SJCRH30 (cell line): ENCODE results near the gene TMEM135. TPM values are rescaled to one million over a fixed set of nuclear protein-coding genes. Genes with fewer than 3 reads are reported as not detected.

Source experiments
- DNase-seq, 2 experiments: peaks; one replicate each; pipeline ENCODE4 v3.0.0-alpha.2; 2015 to 2020
- H3K27ac ChIP-seq: fragments of 250-450 bp; sonication (Bioruptor Pico); 2 replicates; pipeline ENCODE4 v1.5.1; 2020; ENCODE audit warnings: mild to moderate bottlenecking, moderate library complexity
- H3K27me3 ChIP-seq: fragments of 250-450 bp; sonication (Bioruptor Pico); 2 replicates; pipeline ENCODE4 v1.5.1; 2020; ENCODE audit warnings: mild to moderate bottlenecking, moderate library complexity
- H3K36me3 ChIP-seq: fragments of 250-450 bp; sonication (Bioruptor Pico); 2 replicates; pipeline ENCODE4 v1.5.1; 2020; ENCODE audit warnings: mild to moderate bottlenecking, moderate library complexity
- H3K4me1 ChIP-seq: fragments of 250-450 bp; sonication (Bioruptor Pico); 2 replicates; pipeline ENCODE4 v1.5.1; 2020; ENCODE audit warnings: mild to moderate bottlenecking, moderate library complexity
- H3K4me3 ChIP-seq: fragments of 250-450 bp; sonication (Bioruptor Pico); 2 replicates; pipeline ENCODE4 v1.5.1; 2020; ENCODE audit warnings: mild to moderate bottlenecking, moderate library complexity
- H3K9me3 ChIP-seq: fragments of 250-450 bp; sonication (Bioruptor Pico); replicated peaks from 2 replicates; pipeline ENCODE4 v1.5.1; 2020; ENCODE audit warnings: mild to moderate bottlenecking, moderate library complexity
- total RNA-seq: library from RNA; depleted of rRNA; stranded (reverse); fragments of >200 nt; shearing (Covaris generic); gene quantifications from 2 replicates; pipeline ENCODE4 v1.2.3, GENCODE V29; 2014

Gene TMEM135
- total RNA-seq, 1 experiment from 2014 or later = 35.3 TPM

DNA sequence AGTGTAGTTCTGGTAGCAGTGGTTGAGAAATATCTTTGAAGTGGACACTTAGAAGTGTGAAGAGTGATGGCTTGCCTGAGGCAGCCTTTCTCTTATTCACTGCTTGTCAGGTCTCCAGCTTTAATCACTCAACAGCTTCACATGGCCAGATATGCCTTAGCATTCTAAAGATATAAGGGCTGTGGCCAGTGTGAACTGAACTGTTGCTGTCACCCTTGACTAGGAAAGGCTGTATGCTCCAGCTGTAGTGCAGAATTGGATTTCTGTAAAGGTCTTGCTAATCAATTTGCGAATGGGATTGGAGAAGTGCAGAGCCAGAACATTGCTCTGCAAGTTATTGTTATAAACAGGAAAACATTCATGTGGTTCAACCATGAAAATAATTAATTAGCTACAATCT, 266.7 kb downstream of the TMEM135 start:
- Histone ChIP-seq H3K36me3 (no peaks in the 10 kb centered on the region), H3K4me3 (no peak overlapping the region), H3K27me3 (no peaks in the 10 kb centered on the region), H3K4me1 (peaks cover 14% of the 10 kb centered on the region), H3K27ac (no peak overlapping the region), H3K9me3 (no peaks in the 10 kb centered on the region)
- no peak for DNase-seq

- Histone ChIP-seq H3K27ac (no peak overlapping the region), H3K9me3 (no peaks in the 10 kb centered on the region), H3K4me1 (peaks cover 6% of the 10 kb centered on the region), H3K36me3 (no peaks in the 10 kb centered on the region), H3K27me3 (no peaks in the 10 kb centered on the region), H3K4me3 (no peak overlapping the region)
- DNase-seq = no peak
Observed at GRCh38 chr11:87306262-87306851, 268.6 kb downstream of the TMEM135 start.

DNA sequence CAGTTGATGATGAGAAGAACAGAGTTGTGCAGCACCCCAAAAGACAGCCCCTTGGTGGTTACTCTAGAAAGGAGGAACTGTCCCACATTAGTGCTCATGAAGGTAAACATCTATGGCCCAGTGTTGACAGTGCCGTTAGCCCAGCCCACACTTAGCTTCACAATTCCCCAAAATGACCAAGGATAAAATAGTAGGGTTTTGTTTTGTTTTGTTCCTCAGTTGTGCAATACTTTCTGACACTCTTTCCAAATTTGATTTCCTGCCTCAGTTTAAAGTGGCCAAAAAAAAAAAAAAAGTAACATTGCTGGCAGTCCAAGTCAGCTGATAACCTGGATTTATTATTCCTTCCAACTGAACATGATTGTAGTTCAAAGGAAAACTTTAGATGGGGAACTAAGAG, 269.4 kb downstream of the TMEM135 start:
- Histone ChIP-seq H3K36me3 (no peaks in the 10 kb centered on the region), H3K4me1 (no peaks in the 10 kb centered on the region), H3K4me3 (no peak overlapping the region), H3K9me3 (no peaks in the 10 kb centered on the region), H3K27me3 (no peaks in the 10 kb centered on the region), H3K27ac (no peak overlapping the region)
- no peak for DNase-seq

DNA sequence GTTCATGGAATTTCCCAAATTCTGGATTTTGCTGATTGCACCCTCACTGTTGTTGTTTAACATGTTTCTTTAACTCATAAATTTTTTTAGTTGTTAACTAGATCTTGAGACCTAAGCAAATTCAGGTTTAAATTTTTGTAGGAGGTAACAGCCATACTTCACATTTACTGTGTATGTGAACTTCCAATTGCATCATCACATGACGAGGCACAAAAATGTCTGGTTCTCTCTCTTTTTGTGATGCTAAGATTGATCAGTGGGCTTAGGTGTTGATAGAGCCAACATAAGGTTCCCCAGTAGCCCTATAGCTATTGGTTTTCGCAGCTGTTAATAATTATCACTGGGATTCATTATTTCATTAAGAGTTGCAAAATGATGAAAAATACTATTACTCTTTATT, 277.5 kb downstream of the TMEM135 start:
- no peaks in the 10 kb centered on the region for H3K4me1 ChIP-seq
- no peaks in the 10 kb centered on the region for H3K27me3 ChIP-seq
- no peaks in the 10 kb centered on the region for H3K9me3 ChIP-seq
- no peaks in the 10 kb centered on the region for H3K36me3 ChIP-seq
- H3K27ac ChIP-seq = no peak overlapping the region
- DNase-seq = no peak
- H3K4me3 ChIP-seq = no peak overlapping the region

DNA sequence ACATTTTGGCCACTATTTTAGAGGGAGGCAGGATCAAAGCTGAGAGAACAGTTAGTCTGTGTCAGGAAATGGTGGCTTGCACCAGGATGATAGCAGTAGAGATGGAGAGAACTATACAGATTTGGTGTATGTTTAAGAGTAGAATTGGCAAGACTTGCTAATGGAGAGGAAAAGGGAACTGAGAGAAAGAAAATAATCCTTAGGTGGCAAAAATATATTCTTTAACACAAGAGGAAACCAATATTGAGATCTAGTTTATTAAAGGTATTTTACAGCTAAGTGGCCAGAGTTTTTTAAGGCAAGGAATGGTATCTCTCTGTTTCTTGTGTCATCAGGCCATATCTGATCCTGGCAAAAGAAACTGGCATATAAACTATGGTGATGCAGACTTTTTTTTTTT, 278.8 kb downstream of the TMEM135 start:
- no peaks in the 10 kb centered on the region for H3K4me1 ChIP-seq
- H3K4me3 ChIP-seq = no peak overlapping the region
- no peak for DNase-seq

DNA sequence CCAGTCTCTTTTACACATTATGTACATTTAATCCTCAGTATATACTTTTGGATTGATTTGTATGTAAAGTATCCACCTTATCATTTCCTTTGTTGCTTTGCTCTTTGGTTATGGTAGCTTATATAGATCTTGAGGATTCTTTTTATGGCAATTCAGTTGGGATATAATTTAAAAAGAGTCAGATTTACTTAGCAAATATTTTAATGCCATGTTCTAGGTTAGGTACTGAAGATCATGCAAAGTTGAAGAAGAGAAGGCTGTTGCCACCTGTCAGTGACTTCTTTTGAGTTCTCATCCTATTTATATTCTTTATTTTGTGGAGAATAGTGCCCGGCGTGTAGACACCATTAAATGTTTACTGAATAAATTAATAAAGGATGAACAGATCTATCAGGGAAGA, 279.7 kb downstream of the TMEM135 start:
- H3K27me3 ChIP-seq = no peaks in the 10 kb centered on the region
- H3K27ac ChIP-seq = no peak overlapping the region
- no peak overlapping the region for H3K4me3 ChIP-seq
- H3K36me3 ChIP-seq = no peaks in the 10 kb centered on the region
- H3K9me3 ChIP-seq = no peaks in the 10 kb centered on the region
- DNase-seq = no peak
- H3K4me1 ChIP-seq = no peaks in the 10 kb centered on the region

More for the DNA sequence above, 278.8 kb downstream of the TMEM135 start:
- no peaks in the 10 kb centered on the region for H3K36me3 ChIP-seq
- no peak overlapping the region for H3K27ac ChIP-seq
- H3K27me3 ChIP-seq = no peaks in the 10 kb centered on the region
- H3K9me3 ChIP-seq = no peaks in the 10 kb centered on the region

- no peak overlapping the region for H3K27ac ChIP-seq
- H3K27me3 ChIP-seq = no peaks in the 10 kb centered on the region
- H3K36me3 ChIP-seq = no peaks in the 10 kb centered on the region
- H3K4me1 ChIP-seq = no peaks in the 10 kb centered on the region
- no peaks in the 10 kb centered on the region for H3K9me3 ChIP-seq
- H3K4me3 ChIP-seq = no peak overlapping the region
- DNase-seq = no peak
Observed at GRCh38 chr11:87320123-87320522, 282.4 kb downstream of the TMEM135 start.

DNA sequence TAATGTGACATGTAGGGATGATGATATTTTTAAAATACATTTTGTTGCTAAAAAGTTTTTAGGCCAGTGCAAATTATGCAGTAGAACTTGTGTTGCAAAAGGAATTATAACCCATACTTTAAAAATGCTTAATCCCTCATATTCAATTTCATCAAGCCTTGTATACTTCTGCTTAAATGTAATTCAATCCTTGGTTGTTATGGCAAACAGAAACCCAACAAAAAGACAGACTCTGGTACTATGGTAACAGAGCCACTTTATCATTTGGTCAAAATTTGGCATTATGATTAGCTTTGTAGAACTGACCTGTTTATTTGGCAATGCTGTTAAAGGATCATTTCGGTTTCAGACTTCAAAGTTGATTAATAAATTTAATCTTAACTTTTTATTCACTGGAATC, 284.8 kb downstream of the TMEM135 start:
- H3K36me3 ChIP-seq = no peaks in the 10 kb centered on the region
- peak in 1 of 2 experiments; percentile 18 for DNase-seq

DNA sequence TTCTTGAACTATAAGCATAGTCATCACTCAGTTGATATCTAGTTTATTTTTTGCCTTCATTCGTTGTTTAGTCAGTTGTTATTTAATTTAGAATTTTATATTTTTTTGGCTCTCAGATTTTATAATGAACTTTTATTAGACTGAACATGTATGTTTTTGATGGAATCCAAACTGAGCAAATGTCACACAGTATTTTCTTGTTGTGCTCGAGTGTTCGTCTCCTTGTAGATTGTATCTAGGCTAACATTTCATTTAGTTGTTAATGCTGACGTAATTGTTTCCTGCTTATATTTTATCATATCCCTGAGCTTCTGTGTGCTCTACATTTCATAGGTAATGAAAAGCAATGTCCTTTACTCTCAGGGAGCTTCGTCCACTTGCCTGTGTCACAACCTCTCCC, 286.2 kb downstream of the TMEM135 start:
- no peaks in the 10 kb centered on the region for H3K4me1 ChIP-seq
- H3K27ac ChIP-seq = no peak overlapping the region
- H3K27me3 ChIP-seq = no peaks in the 10 kb centered on the region
- H3K4me3 ChIP-seq = no peak overlapping the region
- H3K9me3 ChIP-seq = no peaks in the 10 kb centered on the region
- no peak for DNase-seq
- H3K36me3 ChIP-seq = no peaks in the 10 kb centered on the region

More for the DNA sequence above, 284.8 kb downstream of the TMEM135 start:
- H3K27me3 ChIP-seq = no peaks in the 10 kb centered on the region
- H3K27ac ChIP-seq = no peak overlapping the region
- H3K9me3 ChIP-seq = no peaks in the 10 kb centered on the region
- H3K4me3 ChIP-seq = no peak overlapping the region
- no peaks in the 10 kb centered on the region for H3K4me1 ChIP-seq

DNA sequence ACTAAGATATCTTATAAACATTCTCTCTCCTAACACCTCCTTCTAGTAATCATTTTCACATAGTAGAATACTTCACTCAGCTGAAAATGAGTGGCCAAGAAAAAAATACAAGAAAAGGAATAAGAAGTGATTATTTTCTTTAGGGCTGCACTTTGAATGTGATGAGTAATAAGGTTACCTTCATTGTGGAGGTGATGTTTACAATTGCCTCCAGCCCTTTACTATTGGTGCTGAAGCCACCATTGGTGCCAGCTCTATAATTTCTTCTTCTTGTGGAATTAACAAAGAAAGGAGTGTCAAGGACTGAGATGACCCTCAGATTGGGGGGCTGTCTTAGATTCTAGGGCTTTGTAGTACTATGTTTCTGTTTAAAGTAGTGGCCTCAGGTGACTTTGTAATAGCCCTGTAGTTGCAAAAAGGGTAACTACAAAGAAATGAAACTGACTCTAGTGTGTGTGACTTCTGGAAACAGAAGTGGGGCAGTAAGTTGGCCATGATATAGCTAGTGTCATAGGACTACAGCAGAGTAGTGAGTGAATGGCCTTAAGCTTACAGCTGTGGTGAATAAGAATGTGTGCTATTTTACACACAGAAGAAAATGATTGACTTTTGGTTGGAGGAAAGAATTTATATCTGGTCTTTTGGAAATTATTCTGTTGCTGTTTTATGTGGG, 287.2 kb downstream of the TMEM135 start:
- no peak overlapping the region for H3K27ac ChIP-seq
- no peak overlapping the region for H3K4me3 ChIP-seq
- no peak for DNase-seq
- H3K27me3 ChIP-seq = no peaks in the 10 kb centered on the region
- H3K9me3 ChIP-seq = no peaks in the 10 kb centered on the region
- no peaks in the 10 kb centered on the region for H3K36me3 ChIP-seq
- H3K4me1 ChIP-seq = no peaks in the 10 kb centered on the region

- Histone ChIP-seq H3K4me3 (no peak overlapping the region), H3K27ac (no peak overlapping the region), H3K9me3 (no peaks in the 10 kb centered on the region), H3K4me1 (no peaks in the 10 kb centered on the region), H3K27me3 (no peaks in the 10 kb centered on the region), H3K36me3 (no peaks in the 10 kb centered on the region)
- no peak for DNase-seq
Observed at GRCh38 chr11:87325490-87325872, 287.7 kb downstream of the TMEM135 start.

DNA sequence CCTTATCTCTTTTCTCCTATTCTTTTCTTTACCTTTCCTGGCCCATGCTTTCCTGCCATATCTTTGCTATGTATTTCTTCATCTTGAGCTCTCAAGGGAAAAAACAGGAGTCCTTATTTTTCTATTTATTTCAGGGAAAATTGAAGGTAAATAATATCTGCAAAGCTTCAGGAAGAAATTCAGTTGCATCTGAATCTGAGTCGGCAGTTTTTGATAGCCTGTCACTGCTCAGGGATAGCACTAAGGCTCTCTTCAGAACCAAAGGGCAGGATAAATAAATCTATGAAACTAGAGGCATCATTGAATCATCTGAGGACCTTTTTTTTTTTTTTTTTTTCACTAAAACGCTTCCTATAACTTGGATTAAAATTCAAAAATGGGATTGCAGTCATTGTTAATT, 288.9 kb downstream of the TMEM135 start:
- no peaks in the 10 kb centered on the region for H3K9me3 ChIP-seq
- H3K4me3 ChIP-seq = no peak overlapping the region
- no peaks in the 10 kb centered on the region for H3K4me1 ChIP-seq
- no peaks in the 10 kb centered on the region for H3K36me3 ChIP-seq
- H3K27me3 ChIP-seq = no peaks in the 10 kb centered on the region
- H3K27ac ChIP-seq = no peak overlapping the region
- DNase-seq = no peak

GRCh38 chr11:87329172-87329571, 291.4 kb downstream of the TMEM135 start:
- Histone ChIP-seq H3K4me1 (no peaks in the 10 kb centered on the region), H3K27me3 (no peaks in the 10 kb centered on the region), H3K36me3 (no peaks in the 10 kb centered on the region), H3K9me3 (no peaks in the 10 kb centered on the region), H3K27ac (no peak overlapping the region), H3K4me3 (no peak overlapping the region)
- DNase-seq = no peak

- Histone ChIP-seq H3K4me1 (no peaks in the 10 kb centered on the region), H3K36me3 (no peaks in the 10 kb centered on the region), H3K27ac (no peak overlapping the region), H3K9me3 (no peaks in the 10 kb centered on the region), H3K27me3 (no peaks in the 10 kb centered on the region), H3K4me3 (no peak overlapping the region)
- no peak for DNase-seq
Observed at GRCh38 chr11:87330187-87330601, 292.5 kb downstream of the TMEM135 start.

- Histone ChIP-seq H3K9me3 (0 out of 2 replicates have a peak, but pooled peaks cover under 1% of the 10 kb centered on the region), H3K27ac (no peak overlapping the region), H3K4me1 (no peaks in the 10 kb centered on the region), H3K36me3 (no peaks in the 10 kb centered on the region), H3K4me3 (no peak overlapping the region), H3K27me3 (no peaks in the 10 kb centered on the region)
- no peak for DNase-seq
Observed at GRCh38 chr11:87331273-87331672, 293.5 kb downstream of the TMEM135 start.
